GM19438 (cell line): ENCODE data around the gene GPT2.
"Not testable (repeated sequence)": the region's sequence is repeated elsewhere in the genome, so short reads cannot be mapped to it uniquely, and the experiment has no call there.

ENCODE experiments used
- ATAC-seq: cut with Tn5 transposase; IDR thresholded peaks from one replicate; pipeline ENCODE4 v1.9.1; 2021; ENCODE audit warnings: low read depth; ENCODE audit not compliant: unreplicated experiment

Gene GPT2

GRCh38 chr16:46862555-46863447 is 21.4 kb upstream of the GPT2 start:
- ATAC-seq = no peak

DNA sequence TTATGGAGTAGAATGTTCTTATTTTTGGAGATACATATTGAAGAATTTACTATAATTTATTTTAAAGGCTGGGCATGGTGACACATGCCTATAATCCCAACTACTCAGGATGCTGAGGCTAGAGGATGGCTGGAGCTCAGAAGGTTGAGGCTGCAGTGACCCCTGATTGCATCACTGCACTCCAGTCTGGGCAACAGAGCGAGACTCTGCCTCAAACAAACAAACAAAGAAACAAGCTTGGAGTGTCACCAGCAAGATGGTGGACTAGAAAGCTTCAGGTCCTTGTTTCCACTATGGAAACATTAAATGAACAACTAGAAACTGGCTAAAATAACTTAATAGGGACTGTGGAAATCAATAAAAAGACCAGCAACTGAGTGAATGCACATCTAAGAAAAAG is 17.9 kb upstream of the GPT2 start:
- no peak for ATAC-seq

DNA sequence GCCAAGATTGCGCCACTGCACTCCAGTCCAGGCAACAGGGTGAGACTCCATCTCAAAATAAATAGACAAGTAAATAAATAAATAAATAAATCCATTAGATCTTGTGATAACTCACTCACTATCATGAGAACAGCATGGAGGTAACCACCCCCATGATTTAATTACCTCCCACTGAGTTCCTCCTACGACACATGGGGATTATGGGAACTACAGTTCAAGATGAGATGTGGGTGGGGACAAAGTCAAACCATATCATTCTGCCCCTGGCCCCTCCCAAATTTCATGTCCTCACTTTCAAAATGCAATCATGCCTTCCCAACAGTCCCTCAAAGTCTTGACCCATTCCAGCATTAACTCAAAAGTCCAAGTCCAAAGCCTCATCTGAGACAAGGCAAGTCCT is 16.7 kb upstream of the GPT2 start:
- ATAC-seq = not testable (repeated sequence)

GRCh38 chr16:46868891-46869290 is 15.3 kb upstream of the GPT2 start:
- not testable (repeated sequence) for ATAC-seq

DNA sequence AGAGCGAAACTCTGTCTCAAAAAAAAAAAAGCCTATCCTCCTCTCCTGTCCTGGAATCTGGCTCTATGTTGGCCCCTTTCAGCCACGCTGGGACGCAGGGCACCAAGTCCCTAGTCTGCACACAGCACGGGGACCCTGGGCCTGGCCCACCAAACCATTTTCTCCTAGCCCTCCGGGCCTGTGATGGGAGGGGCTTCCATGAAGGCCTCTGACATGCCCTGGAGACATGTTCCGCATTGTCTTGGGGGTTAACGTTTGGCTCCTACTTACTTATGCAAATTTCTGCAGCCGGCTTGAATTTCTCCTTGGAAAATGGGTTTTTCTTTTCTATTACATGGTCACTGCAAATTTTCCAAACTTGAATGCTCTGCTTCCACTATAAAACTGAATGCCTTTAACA is 12.6 kb upstream of the GPT2 start:
- ATAC-seq = no peak

- ATAC-seq = no peak
Measured at GRCh38 chr16:46873201-46873600, 11.0 kb upstream of the GPT2 start.

GRCh38 chr16:46875243-46875642 is 8.9 kb upstream of the GPT2 start:
- no peak for ATAC-seq

DNA sequence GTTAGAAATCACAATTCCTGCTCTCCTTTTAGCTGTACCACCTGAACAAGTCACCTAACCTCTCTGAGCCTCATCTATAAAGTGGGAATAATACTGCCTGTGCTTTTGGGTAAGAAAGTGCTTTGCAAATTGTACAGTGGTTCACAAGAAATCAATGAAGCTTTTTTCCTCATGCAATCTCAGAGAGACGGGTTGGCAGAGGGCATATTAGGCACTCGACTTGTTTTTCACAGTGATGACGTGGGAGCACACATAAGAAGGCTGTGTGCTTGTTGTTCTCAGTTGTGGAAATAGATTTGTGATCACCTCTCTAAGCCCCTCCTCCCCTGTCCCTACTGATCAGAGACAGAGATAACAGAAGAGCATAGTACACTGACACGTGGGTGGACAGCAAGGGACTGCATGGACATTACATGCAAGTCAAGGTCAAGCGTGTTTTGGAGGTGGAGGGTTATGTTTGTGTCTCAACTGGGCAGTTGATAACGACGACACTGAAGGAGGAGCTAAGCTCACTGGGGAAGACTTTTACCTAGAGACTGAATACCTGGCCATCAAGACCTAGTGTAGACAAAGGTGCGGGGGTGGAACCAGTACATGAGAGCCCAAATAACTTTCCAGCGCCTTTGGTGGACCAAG is 1.7 kb upstream of the GPT2 start:
- ATAC-seq = no peak

GRCh38 chr16:46882940-46883307 is 1.2 kb upstream of the GPT2 start:
- no peak for ATAC-seq

DNA sequence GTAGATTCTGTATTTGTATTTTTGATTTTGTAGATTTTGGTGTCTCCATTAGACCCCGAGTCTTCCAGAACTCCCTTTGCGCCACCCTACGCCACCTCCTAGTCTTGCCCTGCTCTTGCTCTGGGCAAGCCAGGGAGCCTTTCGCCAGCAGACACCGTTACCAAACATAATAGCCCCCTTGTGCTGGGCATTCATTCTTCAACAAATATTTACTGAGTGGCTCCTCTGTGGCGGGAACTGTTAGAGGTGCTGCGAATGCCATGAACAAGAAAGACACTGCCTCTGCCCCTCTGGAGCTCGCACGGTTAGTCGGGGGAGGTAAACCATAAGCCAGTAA is 841 bp upstream of the GPT2 start:
- ATAC-seq = no peak

DNA sequence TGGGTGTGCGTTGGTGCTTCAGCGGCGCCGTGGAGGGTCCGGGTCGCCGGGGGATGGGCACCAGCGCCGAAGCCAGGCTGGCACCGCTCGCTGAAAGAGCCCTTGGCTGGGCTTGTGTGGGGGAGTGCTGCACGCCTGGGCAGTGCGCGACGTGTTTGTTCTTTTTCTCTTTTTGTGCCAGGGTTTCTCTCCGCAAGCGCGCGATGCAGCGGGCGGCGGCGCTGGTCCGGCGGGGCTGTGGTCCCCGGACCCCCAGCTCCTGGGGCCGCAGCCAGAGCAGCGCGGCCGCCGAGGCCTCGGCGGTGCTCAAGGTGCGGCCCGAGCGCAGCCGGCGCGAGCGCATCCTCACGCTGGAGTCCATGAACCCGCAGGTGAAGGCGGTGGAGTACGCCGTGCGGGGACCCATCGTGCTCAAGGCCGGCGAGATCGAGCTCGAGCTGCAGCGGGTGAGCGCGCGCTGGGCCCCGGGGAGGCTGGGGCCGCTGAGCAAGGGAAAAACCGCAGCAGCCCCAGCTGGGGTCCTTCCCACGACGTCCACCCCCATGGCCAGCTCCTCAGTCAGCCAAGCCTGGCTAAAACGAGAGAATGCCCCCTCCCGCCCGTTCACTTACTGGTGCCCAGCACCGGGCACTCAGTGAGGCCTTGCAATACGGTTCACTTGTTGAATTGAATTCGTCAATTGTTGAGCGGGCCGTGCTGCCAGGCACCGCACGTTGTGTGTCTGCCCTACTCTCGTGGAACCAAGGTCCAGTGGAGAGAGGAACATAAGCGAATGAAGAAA is 541 bp downstream of the GPT2 start:
- ATAC-seq = peak; percentile 18

- ATAC-seq = no peak
Measured at GRCh38 chr16:46885960-46886763, 2.0 kb downstream of the GPT2 start.

GRCh38 chr16:46886764-46887523 is 2.8 kb downstream of the GPT2 start:
- no peak for ATAC-seq

DNA sequence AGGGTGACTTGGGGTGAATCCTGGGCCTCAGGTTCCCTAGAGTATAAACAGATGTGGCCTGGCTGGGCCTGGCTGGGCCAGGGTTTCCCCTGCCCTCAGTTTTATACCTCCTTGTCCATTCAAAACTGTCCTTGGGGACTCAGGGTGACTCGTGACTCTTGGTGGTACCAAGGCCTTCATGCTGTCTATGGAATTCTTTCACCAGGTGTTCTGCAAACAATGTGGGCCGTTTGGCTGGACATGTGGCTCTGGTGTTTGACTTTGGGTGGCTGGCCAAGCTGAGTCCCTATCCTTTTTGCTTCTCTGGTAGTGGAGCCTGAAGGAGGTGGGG is 3.3 kb downstream of the GPT2 start:
- ATAC-seq = no peak

GRCh38 chr16:46889245-46889941 is 5.2 kb downstream of the GPT2 start:
- ATAC-seq = no peak

DNA sequence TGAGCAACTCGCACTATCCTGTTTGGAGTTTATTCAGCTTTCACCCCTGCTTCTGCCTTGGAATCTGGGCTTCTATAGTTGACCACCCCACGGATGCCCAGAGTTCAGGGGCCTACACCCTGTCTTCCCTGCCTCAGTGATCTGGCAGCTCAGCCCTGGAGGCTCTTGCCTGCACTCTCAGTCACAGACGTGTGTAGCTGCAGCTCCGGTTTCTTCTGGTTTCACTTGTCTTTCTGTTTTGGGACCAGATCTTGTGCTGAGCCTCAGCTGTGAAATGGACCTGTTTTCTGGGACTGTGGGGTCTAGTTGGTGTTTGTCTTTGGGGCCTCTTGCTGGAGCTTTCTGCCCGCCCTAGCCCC is 5.8 kb downstream of the GPT2 start:
- no peak for ATAC-seq

DNA sequence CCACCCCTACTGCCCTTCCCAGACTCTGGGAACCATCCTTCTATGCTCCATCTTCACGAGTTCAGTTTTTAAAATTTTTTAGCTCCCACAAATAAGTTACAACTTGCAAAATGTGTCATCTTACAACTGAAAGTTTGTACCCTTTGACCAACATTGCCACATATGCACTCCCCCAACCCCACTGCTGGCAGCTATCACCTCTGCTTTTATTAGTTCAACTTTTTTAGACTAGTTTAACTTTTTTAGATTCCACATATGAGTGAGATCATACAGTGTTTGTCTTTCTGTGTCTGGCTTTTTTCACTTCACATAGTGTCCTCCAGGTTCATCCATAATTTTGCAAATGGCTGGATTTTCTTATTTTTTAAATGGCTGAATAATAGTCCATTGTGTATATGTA is 7.7 kb downstream of the GPT2 start:
- no peak for ATAC-seq

DNA sequence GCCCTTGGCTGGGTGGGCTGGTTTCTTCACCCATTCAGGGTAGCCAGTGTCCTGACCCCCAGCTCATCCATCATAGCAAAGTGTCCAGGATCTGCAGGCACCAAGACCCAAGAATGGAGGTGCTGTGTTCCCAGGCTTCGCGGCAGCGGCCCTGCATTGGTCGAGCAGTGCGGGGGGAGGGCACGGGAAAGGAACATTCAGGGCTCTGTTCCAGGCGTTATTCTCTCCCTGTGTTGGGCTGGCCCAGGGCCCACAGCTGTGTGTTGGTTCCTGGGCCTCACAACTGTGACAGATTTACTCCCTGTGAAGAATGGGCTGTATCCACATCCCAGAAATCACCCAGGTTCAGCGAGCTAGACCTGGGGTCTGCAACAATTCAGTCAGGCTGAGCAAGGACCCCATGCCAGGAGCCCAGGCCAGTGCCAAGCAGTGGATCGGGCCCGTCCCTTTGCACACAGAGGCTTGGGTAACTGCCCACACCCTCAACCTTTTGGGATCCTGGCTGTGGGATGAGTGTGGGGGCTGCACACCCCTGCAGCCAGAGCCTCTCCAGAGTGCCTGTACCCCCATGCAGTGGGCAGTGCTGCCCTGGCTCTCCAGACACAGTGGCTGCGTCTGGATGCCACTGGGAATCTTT is 10.0 kb downstream of the GPT2 start:
- ATAC-seq = no peak
